Stimulated activated CD4-positive, alpha-beta T cell treated with anti-CD3 and anti-CD28 coated beads, Interleukin-12 subunit alpha, Interleukin-12 subunit beta, amount 100 ng/mL, for 48 hours (primary cell): ENCODE data around the gene TENM4.

Source experiments
- DNase-seq, 3 donors: peaks; one replicate each; pipeline ENCODE4 v3.0.0-alpha.2; 2020; ENCODE audit warnings: low read depth in 2 of 3, low spot score in 1 of 3

TENM4 gene

GRCh38 chr11:78768971-78769370 lies 671.9 kb downstream of the TENM4 start:
- DNase-seq = no peak

GRCh38 chr11:78768345-78768744 lies 672.5 kb downstream of the TENM4 start:
- DNase-seq = no peak

GRCh38 chr11:78767027-78767932 lies 673.5 kb downstream of the TENM4 start:
- DNase-seq = no peak

GRCh38 chr11:78764946-78765345 lies 675.9 kb downstream of the TENM4 start:
- DNase-seq = no peak

DNA sequence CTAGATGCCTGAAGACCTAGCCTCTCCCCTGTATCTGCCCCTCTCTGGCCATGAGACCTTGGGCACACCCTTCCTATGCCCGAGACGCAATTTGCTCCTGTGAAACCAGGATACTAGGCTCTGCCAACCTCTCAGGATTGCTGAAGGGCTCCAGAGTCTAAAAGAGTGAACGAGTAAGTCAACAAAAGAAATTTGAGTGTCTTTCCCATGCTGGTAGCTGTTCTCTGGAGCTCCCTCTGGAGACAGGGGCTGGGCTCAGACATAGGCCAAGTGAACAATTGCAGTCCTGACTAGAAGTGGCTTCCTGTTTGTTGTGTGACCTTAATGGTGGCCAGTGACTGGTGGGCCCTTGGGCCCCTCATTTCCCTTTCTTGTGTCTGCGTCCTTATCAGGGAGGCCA lies 677.2 kb downstream of the TENM4 start:
- no peak for DNase-seq

- DNase-seq = no peak
These were observed 678.7 kb downstream of the TENM4 start for GRCh38 chr11:78762105-78762504.

GRCh38 chr11:78759071-78759470 lies 681.8 kb downstream of the TENM4 start:
- DNase-seq = no peak

DNA sequence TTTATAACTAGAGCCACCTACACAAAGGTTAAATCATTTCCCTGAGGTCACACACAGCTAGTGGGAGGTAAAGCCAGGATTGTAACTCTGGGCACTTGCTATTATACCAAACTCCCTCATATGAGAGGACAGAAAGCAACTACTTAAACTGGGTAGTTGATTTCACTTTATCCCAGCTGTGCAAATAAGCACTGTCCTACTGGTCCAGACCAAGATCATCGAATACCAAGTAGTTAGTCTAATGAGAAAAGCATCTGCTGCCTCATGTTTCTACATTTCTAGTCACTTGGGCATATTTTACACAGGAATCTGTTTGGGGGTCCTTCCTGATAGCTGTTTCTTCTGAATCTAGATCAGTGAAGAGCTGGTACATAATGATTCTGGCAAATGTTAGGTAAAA lies 687.5 kb downstream of the TENM4 start:
- no peak for DNase-seq

DNA sequence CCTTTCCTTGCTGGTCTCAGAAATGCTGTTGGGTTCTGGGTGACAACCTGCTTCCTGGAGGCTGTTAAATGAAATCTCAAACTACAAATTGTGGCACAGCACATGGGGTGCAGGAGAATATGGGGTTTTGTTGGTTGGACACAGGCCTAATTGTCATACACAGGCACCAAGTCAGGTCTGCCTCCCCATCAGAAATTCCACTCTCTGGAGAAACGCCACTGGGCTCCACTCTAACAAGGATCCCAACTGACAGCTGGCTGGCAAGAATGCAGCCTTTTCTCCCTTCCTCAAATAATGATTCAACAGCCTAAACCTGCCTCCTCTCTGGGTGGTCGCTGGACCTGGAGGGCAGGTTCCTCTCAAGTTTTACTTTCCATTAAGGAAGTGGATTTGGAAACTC lies 688.3 kb downstream of the TENM4 start:
- no peak for DNase-seq

DNA sequence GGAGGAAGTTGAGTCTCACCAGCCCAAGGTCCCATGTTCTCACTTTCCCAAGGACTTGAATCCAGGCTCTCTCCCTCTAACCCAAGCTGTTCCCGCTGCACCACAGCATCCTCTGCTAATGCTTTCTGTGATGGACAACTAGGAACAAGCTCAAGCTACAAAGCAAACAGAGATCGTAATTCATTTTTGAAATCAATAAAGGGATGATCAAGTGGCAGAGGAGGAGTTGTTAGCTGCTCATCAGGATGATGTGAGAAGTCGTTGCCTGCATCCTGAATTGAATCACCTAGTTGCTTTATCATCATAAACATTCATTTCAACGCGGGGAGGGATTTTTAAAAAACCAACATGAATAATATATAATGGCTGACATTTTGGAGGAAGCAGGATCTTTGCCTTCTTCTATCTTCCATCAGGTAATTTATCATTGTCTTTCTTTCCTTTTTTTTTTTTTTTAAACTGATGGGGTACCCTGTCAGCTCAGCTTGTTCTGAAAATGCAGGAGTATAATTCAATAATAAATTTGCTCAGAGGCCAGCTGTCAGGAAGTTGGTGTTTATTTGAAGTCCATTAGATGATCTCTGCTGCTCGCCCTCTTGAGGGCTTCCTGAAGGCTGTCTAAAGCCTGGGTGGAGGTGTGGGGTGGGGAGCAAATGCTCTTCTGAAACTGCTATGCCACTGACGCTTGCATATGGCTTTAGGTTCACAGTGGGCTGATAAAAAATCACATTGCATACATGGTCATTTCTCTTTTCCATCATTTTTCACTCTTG lies 691.7 kb downstream of the TENM4 start:
- no peak for DNase-seq

- no peak for DNase-seq
These were observed 695.9 kb downstream of the TENM4 start for GRCh38 chr11:78744949-78745348.

DNA sequence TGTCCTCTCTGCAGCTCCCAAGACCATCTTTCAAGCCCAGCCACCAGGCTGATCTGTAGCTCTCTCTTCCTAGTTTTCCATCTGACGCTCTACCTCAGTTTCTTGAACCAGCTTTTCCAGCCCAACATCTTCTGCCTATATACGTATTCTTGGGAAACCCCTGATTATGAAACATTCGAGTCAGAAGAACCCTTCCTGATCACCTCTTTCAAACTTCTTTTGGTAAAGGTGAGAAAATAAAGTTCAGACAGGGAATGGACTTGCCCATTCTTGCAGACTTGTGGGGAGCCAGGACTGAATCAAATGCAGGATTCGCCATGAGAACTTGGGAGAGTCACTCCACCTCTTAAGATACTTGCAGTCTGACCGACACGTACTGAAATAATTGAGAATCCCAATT lies 696.6 kb downstream of the TENM4 start:
- DNase-seq = no peak

DNA sequence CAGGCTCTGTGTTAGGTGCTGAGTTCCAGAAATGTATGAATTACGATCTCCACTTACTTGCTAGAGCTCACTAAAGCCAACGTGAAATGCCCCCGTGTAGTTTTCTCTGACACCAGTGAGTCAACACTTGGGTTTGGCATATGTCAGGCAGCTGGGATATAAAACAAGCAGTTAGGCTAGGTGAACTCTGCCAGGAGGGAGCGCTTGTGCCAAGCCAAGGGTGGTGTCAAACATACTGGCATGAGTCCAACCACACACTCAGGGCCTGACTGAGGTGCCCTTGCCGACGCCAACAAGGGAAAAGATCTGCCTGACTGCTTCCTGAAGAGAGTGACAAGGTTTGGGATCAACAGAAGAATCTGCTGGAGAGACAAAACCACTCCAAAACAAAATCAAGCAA lies 698.4 kb downstream of the TENM4 start:
- DNase-seq = no peak

- DNase-seq = no peak
These were observed 699.1 kb downstream of the TENM4 start for GRCh38 chr11:78741741-78742140.

GRCh38 chr11:78740199-78741071 lies 700.4 kb downstream of the TENM4 start:
- no peak for DNase-seq

- no peak for DNase-seq
These were observed 702.9 kb downstream of the TENM4 start for GRCh38 chr11:78737891-78738290.

DNA sequence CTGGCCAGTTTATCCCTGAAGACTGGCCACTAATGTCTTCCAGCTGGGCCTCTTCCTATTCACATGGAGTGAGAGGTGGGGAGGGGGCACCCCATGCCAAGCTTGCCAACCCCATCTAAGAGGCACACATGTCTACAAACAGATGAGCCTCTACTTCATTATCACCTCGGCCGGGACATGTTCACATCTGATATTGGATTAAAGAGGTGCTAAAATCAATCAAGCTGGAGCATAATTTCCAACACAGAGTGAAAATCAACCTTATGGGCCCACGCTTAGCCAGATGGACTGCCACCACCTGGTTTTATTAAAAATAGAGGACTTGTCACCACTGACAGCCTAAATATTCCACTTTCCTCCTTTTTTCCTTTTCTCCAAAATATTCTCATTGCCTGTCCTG lies 703.5 kb downstream of the TENM4 start:
- DNase-seq = no peak

DNA sequence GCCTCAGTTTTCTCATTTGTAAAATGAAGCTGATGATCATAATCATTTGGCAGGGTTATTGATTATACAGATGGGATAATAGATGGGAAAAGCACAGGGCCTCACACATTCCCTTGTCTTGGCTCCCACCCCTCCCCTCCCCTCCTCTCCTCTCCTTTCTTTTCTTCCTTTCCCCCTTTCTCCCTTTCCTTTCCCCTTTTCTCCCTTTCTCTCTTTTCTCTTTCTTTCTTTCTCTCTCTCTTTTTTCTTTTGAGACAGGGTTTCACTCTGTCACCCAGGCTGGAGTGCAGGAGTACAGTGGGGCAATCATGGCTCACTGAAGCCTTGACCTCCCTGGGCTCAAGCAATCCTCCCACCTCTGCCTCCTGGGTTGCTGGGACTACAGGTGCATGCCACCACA lies 705.1 kb downstream of the TENM4 start:
- no peak for DNase-seq

DNA sequence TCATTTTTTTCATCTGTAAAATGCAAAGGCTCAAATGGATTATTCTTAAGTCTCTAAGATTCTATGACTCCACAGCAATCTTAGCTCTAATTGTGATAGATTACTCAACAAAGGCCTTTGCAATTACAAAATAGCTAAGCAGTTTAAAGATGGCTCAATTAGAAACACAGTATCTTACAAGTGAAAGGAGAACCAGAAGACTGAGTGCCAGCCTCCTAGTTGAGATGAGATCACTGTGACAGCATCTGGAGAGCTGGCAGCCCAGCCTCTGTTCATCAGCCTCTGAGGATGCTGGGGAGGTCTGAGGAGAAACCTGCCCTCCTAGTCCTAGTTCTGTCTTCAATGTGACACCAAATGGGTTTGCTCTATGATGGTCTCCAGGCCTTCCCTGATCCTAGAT lies 707.8 kb downstream of the TENM4 start:
- no peak for DNase-seq

DNA sequence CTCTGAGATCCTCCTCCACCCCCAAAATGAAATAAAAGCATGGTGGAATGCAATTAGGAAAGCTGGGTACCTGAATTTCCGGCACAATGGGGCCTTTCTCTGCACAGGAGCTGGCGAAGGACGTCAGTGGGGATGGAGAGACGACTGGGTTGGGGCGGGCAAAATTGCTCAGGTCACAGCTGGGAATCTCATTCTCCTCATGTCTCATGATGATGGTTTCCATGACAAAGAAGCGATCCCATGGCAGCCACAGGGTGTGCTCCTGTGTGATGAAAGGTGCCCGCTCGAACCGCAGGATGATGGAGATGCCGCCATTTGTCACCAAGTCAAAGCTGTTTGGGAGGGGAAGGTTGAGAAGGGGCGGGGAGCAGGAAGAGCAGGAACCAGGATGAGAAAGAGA lies 708.6 kb downstream of the TENM4 start:
- DNase-seq = no peak

DNA sequence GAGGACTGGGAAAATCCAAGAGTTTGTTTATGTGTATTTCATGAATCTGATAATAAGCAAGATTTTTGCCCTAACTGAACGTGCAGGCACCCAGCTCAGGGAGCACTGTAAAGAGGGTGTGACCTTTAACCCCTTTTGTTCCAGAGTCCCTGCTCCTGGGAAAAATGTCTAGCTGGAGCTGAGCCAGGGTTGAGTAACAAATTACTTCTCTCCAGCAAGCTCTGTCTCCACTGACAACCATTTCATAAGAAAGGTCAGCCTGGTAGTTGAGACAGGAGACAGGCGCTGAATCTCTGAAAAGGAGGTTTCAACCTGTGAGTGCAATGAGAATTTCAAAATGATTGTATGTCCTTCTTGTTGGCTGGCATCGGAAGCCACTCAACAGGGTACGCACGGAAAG lies 709.8 kb downstream of the TENM4 start:
- no peak for DNase-seq
